GM23338 (cell line): ENCODE data around the gene RINL. TPM values are rescaled to one million over a fixed set of nuclear protein-coding genes. Genes with fewer than 3 reads are reported as not detected.

Experiments
- ATAC-seq: fragments of 200-7000 bp; cut with Tn5 transposase; 3 replicates; pipeline ENCODE4 v1.9.1; 2020
- DNase-seq: peaks from one replicate; pipeline ENCODE4 v3.0.0-alpha.2; 2015; ENCODE audit warnings: low spot score
- H2AFZ ChIP-seq: fragments of 200-600 bp; sonication (generic); 2 replicates; pipeline ENCODE4 v1.8.0; 2016; ENCODE audit warnings: antibody characterized with exemption, mild to moderate bottlenecking, moderate library complexity
- H3F3A ChIP-seq: fragments of 200-600 bp; sonication (generic); replicated peaks from 2 replicates; pipeline ENCODE4 v1.8.0; 2017; ENCODE audit warnings: antibody characterized with exemption, mixed run types, low read depth
- H3K27ac ChIP-seq: fragments of 200-600 bp; sonication (generic); 2 replicates; pipeline ENCODE4 v1.6.1; 2016; ENCODE audit warnings: low read depth
- H3K27me3 ChIP-seq: fragments of 200-600 bp; sonication (generic); 2 replicates; pipeline ENCODE4 v1.8.0; 2016; ENCODE audit warnings: mild to moderate bottlenecking, mixed run types, moderate library complexity; ENCODE audit not compliant: insufficient read depth
- H3K36me3 ChIP-seq: fragments of 200-600 bp; sonication (generic); 2 replicates; pipeline ENCODE4 v1.8.0; 2016; ENCODE audit warnings: mild to moderate bottlenecking; ENCODE audit not compliant: insufficient read depth
- H3K4me1 ChIP-seq: fragments of 200-600 bp; sonication (generic); 2 replicates; pipeline ENCODE4 v1.8.0; 2016; ENCODE audit warnings: mild to moderate bottlenecking, moderate library complexity; ENCODE audit not compliant: insufficient read depth
- H3K4me2 ChIP-seq: fragments of 200-600 bp; sonication (generic); 2 replicates; pipeline ENCODE4 v1.7.1; 2017; ENCODE audit warnings: mixed run types
- H3K4me3 ChIP-seq: fragments of 200-600 bp; sonication (generic); 2 replicates; pipeline ENCODE4 v1.6.1; 2016; ENCODE audit warnings: mixed run types
- H3K79me2 ChIP-seq: fragments of 200-600 bp; sonication (generic); replicated peaks from 2 replicates; pipeline ENCODE4 v1.8.0; 2017; ENCODE audit warnings: mild to moderate bottlenecking; ENCODE audit not compliant: insufficient read depth
- H3K9me2 ChIP-seq: fragments of 200-600 bp; sonication (generic); 2 replicates; pipeline ENCODE4 v1.8.0; 2017; ENCODE audit not compliant: insufficient read depth
- H4K20me1 ChIP-seq: fragments of 200-600 bp; sonication (generic); replicated peaks from 2 replicates; pipeline ENCODE4 v1.8.0; 2017; ENCODE audit warnings: mild to moderate bottlenecking; ENCODE audit not compliant: insufficient read depth
- H3K27ac Mint-ChIP-seq: 2 replicates; pipeline ENCODE4 v1.8.0; 2020; ENCODE audit warnings: inconsistent platforms, mild to moderate bottlenecking, moderate library complexity, mixed read lengths
- H3K27me3 Mint-ChIP-seq: 3 replicates; pipeline ENCODE4 v1.8.0; 2022; ENCODE audit warnings: low read depth, mild to moderate bottlenecking, moderate library complexity, mixed read lengths, inconsistent platforms; ENCODE audit not compliant: insufficient read depth, poor library complexity
- H3K36me3 Mint-ChIP-seq: 3 replicates; pipeline ENCODE4 v1.8.0; 2021; ENCODE audit warnings: low read depth, mild to moderate bottlenecking, inconsistent platforms, moderate library complexity, mixed read lengths
- H3K4me1 Mint-ChIP-seq: 3 replicates; pipeline ENCODE4 v1.8.0; 2020; ENCODE audit warnings: mild to moderate bottlenecking, inconsistent platforms, mixed read lengths
- H3K4me3 Mint-ChIP-seq: 3 replicates; pipeline ENCODE4 v1.8.0; 2021; ENCODE audit warnings: moderate library complexity, mild to moderate bottlenecking, inconsistent platforms, mixed read lengths
- H3K9me3 Mint-ChIP-seq: 3 replicates; pipeline ENCODE4 v1.8.0; 2020; ENCODE audit warnings: moderate library complexity, mild to moderate bottlenecking, inconsistent platforms, mixed read lengths
- ETS1 ChIP-seq: IDR thresholded peaks from 2 replicates; pipeline ENCODE4 v1.6.1; 2016; ENCODE audit warnings: antibody characterized with exemption
- EZH2phosphoT487 ChIP-seq: fragments of 200-600 bp; sonication (generic); IDR thresholded peaks from one replicate; pipeline ENCODE4 v1.8.1; 2018; ENCODE audit warnings: antibody characterized with exemption; ENCODE audit not compliant: unreplicated experiment
- POLR2AphosphoS5 ChIP-seq: IDR thresholded peaks from 2 replicates; pipeline ENCODE4 v1.6.1; 2016; ENCODE audit warnings: antibody characterized with exemption, low read depth
- ZNF114 ChIP-seq: fragments of 250-450 bp; sonication (Bioruptor Pico); IDR thresholded peaks from 2 replicates; pipeline ENCODE4 v1.5.0; 2020; ENCODE audit warnings: mild to moderate bottlenecking, moderate library complexity
- ZNF462 ChIP-seq: fragments of 250-450 bp; sonication (Bioruptor Pico); IDR thresholded peaks from 2 replicates; pipeline ENCODE4 v1.5.0; 2020; ENCODE audit warnings: mild to moderate bottlenecking, moderate library complexity
- polyA plus RNA-seq: library from polyadenylated mRNA; unstranded; fragments of >200 nt; fragmentation: Nextera tagmentation; extraction: Ambion mirVana; gene quantifications from 2 replicates; pipeline ENCODE4 v1.2.1, GENCODE V29; 2016
- total RNA-seq: library from RNA; depleted of rRNA; stranded (reverse); fragments of >200 nt; shearing (Covaris generic); gene quantifications from 2 replicates; pipeline ENCODE4 v1.2.3, GENCODE V29; 2014

Gene RINL
- total and polyA plus RNA-seq, 2 experiments from 2014 or later, result 11.2 to 21.4 TPM

GRCh38 chr19:38848299-38849146 lies 29.6 kb downstream of the RINL start:
- Mint-ChIP-seq H3K27me3 (peaks cover 44% of the 10 kb centered on the region), H3K4me1 (peaks cover 34% of the 10 kb centered on the region), H3K9me3 (peaks cover 8% of the 10 kb centered on the region; the same call in 2 of the 3 replicates), H3K27ac (peak overlapping the region; percentile 99), H3K4me3 (peak overlapping the region; percentile 92), H3K36me3 (peaks cover 59% of the 10 kb centered on the region)
- Histone ChIP-seq H3K9me2 (no peaks in the 10 kb centered on the region), H3K4me2 (peak overlapping the region; percentile 95), H3K36me3 (peaks cover 45% of the 10 kb centered on the region), H3K27me3 (no peaks in the 10 kb centered on the region), H3K4me1 (peaks cover 11% of the 10 kb centered on the region; the same call in 1 of the 2 replicates), H3K79me2 (peaks cover 58% of the 10 kb centered on the region), H3K27ac (peak overlapping the region; percentile 98), H2AFZ (no peak overlapping the region), H4K20me1 (peaks cover 45% of the 10 kb centered on the region), H3K4me3 (peak overlapping the region; percentile 72), H3F3A (peaks cover 56% of the 10 kb centered on the region)
- no peak for DNase-seq
- TF ChIP-seq ETS1, result no peak
- no peak for TF ChIP-seq EZH2phosphoT487
- no peak for TF ChIP-seq ZNF114 (CRISPR knock-in tag)
- no peak for ATAC-seq

GRCh38 chr19:38846097-38846496 lies 32.0 kb downstream of the RINL start:
- Mint-ChIP-seq H3K27ac (no peak overlapping the region; the same call in 1 of the 2 replicates), H3K9me3 (peaks cover 5% of the 10 kb centered on the region; the same call in 1 of the 3 replicates), H3K4me1 (peaks cover 30% of the 10 kb centered on the region), H3K27me3 (peaks cover 36% of the 10 kb centered on the region), H3K4me3 (no peak overlapping the region; the same call in 2 of the 3 replicates), H3K36me3 (peaks cover 81% of the 10 kb centered on the region)
- DNase-seq (no peak), ATAC-seq (no peak)
- Histone ChIP-seq H4K20me1 (peaks cover 57% of the 10 kb centered on the region), H3K4me1 (peaks cover 7% of the 10 kb centered on the region; the same call in 1 of the 2 replicates), H3K27ac (0 out of 2 replicates have a peak overlapping the region, but pooled peaks have one; percentile 98), H3K4me3 (no peak overlapping the region), H3K79me2 (peaks cover 80% of the 10 kb centered on the region), H2AFZ (no peak overlapping the region), H3K9me2 (no peaks in the 10 kb centered on the region), H3F3A (peaks cover 60% of the 10 kb centered on the region), H3K27me3 (no peaks in the 10 kb centered on the region), H3K36me3 (peaks cover 69% of the 10 kb centered on the region), H3K4me2 (no peak overlapping the region)
- no peak for TF ChIP-seq EZH2phosphoT487
- no peak for TF ChIP-seq POLR2AphosphoS5

- H3F3A ChIP-seq, result peaks cover 66% of the 10 kb centered on the region
- Mint-ChIP-seq H3K27me3 (peaks cover 33% of the 10 kb centered on the region), H3K36me3 (peaks cover 87% of the 10 kb centered on the region), H3K4me3 (no peak overlapping the region; the same call in 2 of the 3 replicates), H3K27ac (no peak overlapping the region; the same call in 1 of the 2 replicates), H3K4me1 (peaks cover 26% of the 10 kb centered on the region), H3K9me3 (peaks cover 2% of the 10 kb centered on the region; the same call in 1 of the 3 replicates)
- peaks cover 7% of the 10 kb centered on the region; the same call in 1 of the 2 replicates for H3K4me1 ChIP-seq
- peaks cover 75% of the 10 kb centered on the region for H3K36me3 ChIP-seq
- H3K79me2 ChIP-seq, result peaks cover 83% of the 10 kb centered on the region
- DNase-seq (no peak), ATAC-seq (no peak)
- no peaks in the 10 kb centered on the region for H3K27me3 ChIP-seq
- H3K27ac ChIP-seq, result peak overlapping the region; percentile 60
- H3K4me2 ChIP-seq, result no peak overlapping the region
- H3K9me2 ChIP-seq, result no peaks in the 10 kb centered on the region
- no peak overlapping the region for H3K4me3 ChIP-seq
- H2AFZ ChIP-seq, result no peak overlapping the region
- H4K20me1 ChIP-seq, result peaks cover 62% of the 10 kb centered on the region
- no peak for TF ChIP-seq ZNF462
Observed at GRCh38 chr19:38845374-38846024, 32.6 kb downstream of the RINL start.
